ENCODE data around the gene FCN1. TPM values are rescaled to one million over a fixed set of nuclear protein-coding genes. Genes with fewer than 3 reads are reported as not detected.

Gene FCN1
- total RNA-seq, 4 donors from 2014 or later, result 2.0 to 10.5 (median 4.3) TPM

DNA sequence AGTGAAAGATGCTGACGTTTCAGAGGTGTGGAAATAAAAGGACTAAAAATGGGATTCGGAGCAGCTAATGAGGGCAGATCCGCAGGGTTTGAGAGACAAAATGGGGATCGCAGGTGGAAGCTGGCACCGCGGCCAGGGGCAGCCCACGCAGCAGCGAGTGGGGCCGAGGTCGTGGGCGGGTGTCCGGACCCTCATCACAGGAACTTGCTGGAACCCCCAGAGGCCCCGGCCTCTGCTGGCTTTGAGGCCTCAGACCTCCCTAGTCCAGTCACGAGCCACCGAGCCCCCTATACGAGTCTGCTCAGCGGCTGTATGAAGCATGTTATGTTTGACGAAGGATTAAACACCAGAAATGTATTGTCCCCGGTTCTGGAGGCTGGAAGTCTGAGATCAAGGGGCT is 45.8 kb upstream of the FCN1 start:
- no peak for TF ChIP-seq CTCF (IDR thresholded peaks at IDR 0.05; ENCODE audit: low read depth)

- no peak for TF ChIP-seq CTCF (IDR thresholded peaks at IDR 0.05; ENCODE audit: low read depth)
These were observed 45.3 kb upstream of the FCN1 start for GRCh38 chr9:134962973-134963364.

GRCh38 chr9:134962065-134962972 is 44.6 kb upstream of the FCN1 start:
- TF ChIP-seq CTCF (IDR thresholded peaks at IDR 0.05; ENCODE audit: low read depth), result no peak

DNA sequence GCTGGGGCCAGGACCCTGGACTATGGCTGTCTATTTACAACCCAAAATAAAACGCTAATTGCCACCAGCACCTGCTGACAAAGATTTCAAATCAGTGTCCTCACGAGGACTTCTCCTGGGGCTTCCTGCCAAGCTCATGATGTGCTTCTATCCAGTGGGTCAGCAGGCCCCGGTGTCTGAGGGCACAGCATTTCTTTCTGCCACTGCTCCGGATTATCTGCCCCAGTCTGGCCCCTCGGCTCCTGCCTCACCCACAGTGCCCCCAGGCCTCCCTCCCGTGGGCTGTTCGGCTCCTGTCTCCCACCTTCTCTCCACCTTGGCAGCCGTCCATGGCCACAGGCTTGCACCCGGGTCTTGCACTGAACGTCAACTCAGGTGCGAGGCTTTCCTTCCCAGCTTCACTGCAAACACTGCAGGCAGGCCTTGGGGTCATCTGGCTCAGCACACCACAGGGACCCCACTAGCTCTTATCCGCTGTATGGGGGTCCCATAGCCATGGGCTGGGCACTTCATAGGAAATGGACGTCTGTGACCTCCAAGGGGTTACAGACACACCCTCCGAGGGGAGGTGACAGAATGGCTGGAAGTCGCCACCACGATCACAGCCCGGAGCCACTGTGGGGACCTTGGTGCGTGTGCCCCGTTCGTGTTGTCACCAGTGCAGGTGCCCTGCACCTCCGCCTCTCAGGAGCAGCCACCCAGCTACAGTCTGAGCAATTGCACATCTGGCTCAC is 43.8 kb upstream of the FCN1 start:
- no peak for TF ChIP-seq CTCF (IDR thresholded peaks at IDR 0.05; ENCODE audit: low read depth)

DNA sequence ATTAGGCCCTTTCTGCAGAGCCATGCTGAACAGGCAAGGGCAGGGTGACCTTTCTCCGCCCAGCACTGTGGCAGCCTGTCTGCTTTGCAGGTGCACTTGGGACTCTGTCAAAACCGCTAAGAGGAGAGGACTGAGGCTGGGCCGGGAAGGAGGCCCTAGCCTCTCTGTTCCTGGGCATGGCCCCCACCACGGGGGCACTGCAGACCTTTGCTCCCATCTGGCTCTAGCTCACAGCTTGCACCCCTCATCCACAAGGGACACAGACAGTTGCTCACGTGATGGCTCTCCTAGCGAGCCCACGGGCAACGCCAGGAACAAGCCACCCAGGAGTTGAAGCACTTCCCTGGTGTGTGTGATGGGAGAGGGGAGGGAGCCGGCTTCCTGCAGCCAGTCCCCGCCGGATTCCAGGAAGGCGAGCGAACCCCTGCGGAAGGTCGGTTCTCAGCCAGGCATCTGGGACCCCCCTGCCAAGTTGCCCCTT is 43.0 kb upstream of the FCN1 start:
- TF ChIP-seq CTCF (IDR thresholded peaks at IDR 0.05; ENCODE audit: low read depth), result no peak

DNA sequence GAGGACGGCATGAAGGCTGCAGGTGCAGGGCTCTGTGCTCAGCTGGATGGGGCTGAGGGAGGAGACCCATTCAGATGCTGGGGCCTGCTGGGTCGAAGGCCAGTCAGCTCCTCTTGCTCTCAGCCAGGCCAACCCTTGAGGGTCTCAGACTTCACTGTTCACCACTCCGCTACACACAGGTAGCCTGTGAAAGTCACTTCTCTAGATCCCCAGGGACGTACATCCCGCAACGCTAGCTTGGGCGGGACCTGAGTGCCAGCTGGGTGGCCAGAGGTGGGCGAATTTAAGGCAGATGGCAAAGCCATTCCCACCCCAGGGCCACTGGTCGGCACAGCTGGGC is 42.2 kb upstream of the FCN1 start:
- TF ChIP-seq CTCF (IDR thresholded peaks at IDR 0.05; ENCODE audit: low read depth), result no peak
